Tibial nerve (tissue), 4 donors: ENCODE results near the gene MEIS1. TPM values are rescaled to one million over a fixed set of nuclear protein-coding genes. Genes with fewer than 3 reads are reported as not detected.

ENCODE experiments used
- DNase-seq, 2 donors: peaks; one replicate each; pipeline ENCODE4 v3.0.0-alpha.2; 2019; ENCODE audit warnings: low spot score in 2 of 2
- H3K27ac ChIP-seq, 4 donors: fragments of 200-600 bp; sonication (generic) in 3 of 4; one replicate each; pipeline ENCODE4 v1.5.1; 2017 to 2019; ENCODE audit warnings: mild to moderate bottlenecking in 1 of 4
- H3K27me3 ChIP-seq, 2 donors: fragments of 200-600 bp; sonication (generic) in 1 of 2; one replicate each; pipeline versions ENCODE4 v1.5.1 to v1.6.0; 2017 to 2019
- H3K36me3 ChIP-seq, 3 donors: fragments of 200-600 bp; sonication (generic); one replicate each; pipeline ENCODE4 v1.5.1; 2018 to 2019
- H3K4me1 ChIP-seq, 4 donors: fragments of 200-600 bp; sonication (generic) in 3 of 4; one replicate each; pipeline ENCODE4 v1.5.1; 2017 to 2019
- H3K4me3 ChIP-seq, 4 donors: fragments of 200-600 bp; sonication (generic) in 3 of 4; one replicate each; pipeline ENCODE4 v1.5.1; 2017 to 2019; ENCODE audit warnings: mild to moderate bottlenecking in 1 of 4, moderate library complexity in 1 of 4
- H3K9me3 ChIP-seq, 4 donors: fragments of 200-600 bp; sonication (generic) in 3 of 4; one replicate each; pipeline ENCODE4 v1.5.1; 2017 to 2019
- CTCF ChIP-seq, 5 experiments: fragments of 200-600 bp in 3 of 5; fragments of 450-650 bp in 2 of 5; sonication (generic) in 3 of 5; IDR thresholded peaks; one replicate each; pipeline ENCODE4 v1.5.1; 2016 to 2019; ENCODE audit warnings: antibody characterized with exemption in 5 of 5, mild to moderate bottlenecking in 3 of 5, moderate library complexity in 2 of 5
- EP300 ChIP-seq, 2 donors: sonication (generic); formaldehyde crosslinking; IDR thresholded peaks; one replicate each; pipeline ENCODE4 v1.6.1; 2017; ENCODE audit warnings: antibody characterized with exemption in 2 of 2, mild to moderate bottlenecking in 1 of 2
- POLR2A ChIP-seq, 2 donors: fragments of 450-650 bp; IDR thresholded peaks; one replicate each; pipeline ENCODE4 v1.6.1; 2017; ENCODE audit warnings: antibody characterized with exemption in 2 of 2, mild to moderate bottlenecking in 2 of 2, moderate library complexity in 2 of 2
- WGBS, 2 donors: methylation state at CpG; one replicate each; pipeline ENCODE4 v1.1.5; 2018; 5-methylcytosine and 5-hydroxymethylcytosine counted together
- total RNA-seq, 4 donors: library from RNA; depleted of rRNA; stranded (reverse); fragments of >200 nt; gene quantifications; one replicate each; pipeline ENCODE4 v1.1.0, GENCODE V29; 2016

Gene MEIS1
- total RNA-seq, 4 donors from 2014 or later, result 9.0 to 18.4 (median 12.5) TPM

- TF ChIP-seq EP300 (IDR thresholded peaks at IDR 0.05) (no peak), CTCF (IDR thresholded peaks at IDR 0.05) (no peak), POLR2A (IDR thresholded peaks at IDR 0.05) (no peak)
- 52 to 75% methylated on average over 2 of the region's 2 CpGs for WGBS, 2 donors
- no peak overlapping the region for H3K27ac ChIP-seq
- peaks cover 0 to 32% (median 3%) of the 10 kb centered on the region in 3 donors for H3K36me3 ChIP-seq
- no peak overlapping the region for H3K4me3 ChIP-seq
- no peak for DNase-seq
- peaks cover 0 to 17% of the 10 kb centered on the region in 2 donors for H3K27me3 ChIP-seq
- H3K9me3 ChIP-seq, result no peaks in the 10 kb centered on the region
- no peaks in the 10 kb centered on the region for H3K4me1 ChIP-seq
Observed at GRCh38 chr2:66447677-66448076, 12.8 kb downstream of the MEIS1 start.

GRCh38 chr2:66448136-66448991 lies 13.4 kb downstream of the MEIS1 start:
- Histone ChIP-seq H3K27ac (no peak overlapping the region), H3K4me3 (no peak overlapping the region)

GRCh38 chr2:66452214-66452613 lies 17.3 kb downstream of the MEIS1 start:
- H3K27me3 ChIP-seq, result no peaks in the 10 kb centered on the region
- no peak overlapping the region for H3K27ac ChIP-seq
- no peak for DNase-seq
- H3K4me3 ChIP-seq, result no peak overlapping the region
- H3K9me3 ChIP-seq, result no peaks in the 10 kb centered on the region
- peaks cover 0 to 9% (median 0%) of the 10 kb centered on the region in 3 donors for H3K36me3 ChIP-seq
- TF ChIP-seq EP300 (IDR thresholded peaks at IDR 0.05), result no peak
- TF ChIP-seq CTCF (IDR thresholded peaks at IDR 0.05), result no peak
- no peak for TF ChIP-seq POLR2A (IDR thresholded peaks at IDR 0.05)
- no peaks in the 10 kb centered on the region for H3K4me1 ChIP-seq

More at GRCh38 chr2:66448136-66448991, 13.4 kb downstream of the MEIS1 start:
- Histone ChIP-seq H3K27me3 (peaks cover 0 to 17% of the 10 kb centered on the region in 2 donors), H3K36me3 (peaks cover 0 to 26% (median under 1%) of the 10 kb centered on the region in 3 donors), H3K9me3 (no peaks in the 10 kb centered on the region), H3K4me1 (no peaks in the 10 kb centered on the region)
- no peak for DNase-seq
- TF ChIP-seq EP300 (IDR thresholded peaks at IDR 0.05), result no peak
- no peak for TF ChIP-seq POLR2A (IDR thresholded peaks at IDR 0.05)
- TF ChIP-seq CTCF (IDR thresholded peaks at IDR 0.05), result no peak
- 86 to 90% methylated on average over 3 of the region's 3 CpGs for WGBS, 2 donors

GRCh38 chr2:66452917-66453316 lies 18.0 kb downstream of the MEIS1 start:
- no peaks in the 10 kb centered on the region for H3K4me1 ChIP-seq
- no peaks in the 10 kb centered on the region for H3K9me3 ChIP-seq
- H3K27ac ChIP-seq, result no peak overlapping the region
- H3K36me3 ChIP-seq, result peaks cover 0 to 9% (median 0%) of the 10 kb centered on the region in 3 donors
- TF ChIP-seq EP300 (IDR thresholded peaks at IDR 0.05) (no peak), CTCF (IDR thresholded peaks at IDR 0.05) (no peak), POLR2A (IDR thresholded peaks at IDR 0.05) (no peak)
- 63 to 66% methylated on average over 2 of the region's 2 CpGs for WGBS, 2 donors
- no peaks in the 10 kb centered on the region for H3K27me3 ChIP-seq
- no peak overlapping the region for H3K4me3 ChIP-seq
- no peak for DNase-seq

- H3K4me3 ChIP-seq, result no peak overlapping the region
- 83 to 92% methylated on average over 2 of the region's 2 CpGs for WGBS, 2 donors
- no peaks in the 10 kb centered on the region for H3K9me3 ChIP-seq
- peaks cover 0 to 9% (median 0%) of the 10 kb centered on the region in 3 donors for H3K36me3 ChIP-seq
- no peaks in the 10 kb centered on the region for H3K4me1 ChIP-seq
- no peaks in the 10 kb centered on the region for H3K27me3 ChIP-seq
- no peak for DNase-seq
- TF ChIP-seq EP300 (IDR thresholded peaks at IDR 0.05) (no peak), CTCF (IDR thresholded peaks at IDR 0.05) (no peak), POLR2A (IDR thresholded peaks at IDR 0.05) (no peak)
- no peak overlapping the region for H3K27ac ChIP-seq
Observed at GRCh38 chr2:66455490-66455889, 20.6 kb downstream of the MEIS1 start.
